NCI-H2081 (cell line): ENCODE results near the gene PRDM15.

Experiments used
- DNase-seq, 2 experiments: peaks; one replicate each; lab custom pipeline; 2025; lab: John Stamatoyannopoulos, UW

Gene PRDM15

GRCh38 chr21:41879190-41879998, at the start of gene PRDM15:
Gene PRDM15, minus strand, starts transcription at chr21:41879344. Its CDS starts 18,981 bp downstream, at chr21:41860363.
- DNase-seq, result peak; percentile 76 to 77

- no peak for DNase-seq
Observed at GRCh38 chr21:41928621-41929220, 49.6 kb upstream of the PRDM15 start.

- no peak for DNase-seq
Observed at GRCh38 chr21:41927727-41928409, 48.7 kb upstream of the PRDM15 start.

- DNase-seq, result no peak
Observed at GRCh38 chr21:41926807-41927171, 47.6 kb upstream of the PRDM15 start.

- DNase-seq, result no peak
Observed at GRCh38 chr21:41926117-41926806, 47.1 kb upstream of the PRDM15 start.

- DNase-seq, result no peak
Observed at GRCh38 chr21:41925767-41926116, 46.6 kb upstream of the PRDM15 start.

- no peak for DNase-seq
Observed at GRCh38 chr21:41924368-41924754, 45.2 kb upstream of the PRDM15 start.

GRCh38 chr21:41923631-41924367, 44.7 kb upstream of the PRDM15 start:
- DNase-seq, result no peak

GRCh38 chr21:41923186-41923585, 44.0 kb upstream of the PRDM15 start:
- no peak for DNase-seq

- no peak for DNase-seq
Observed at GRCh38 chr21:41921021-41921420, 41.9 kb upstream of the PRDM15 start.

- DNase-seq, result no peak
Observed at GRCh38 chr21:41920476-41920875, 41.3 kb upstream of the PRDM15 start.

GRCh38 chr21:41919666-41920398, 40.7 kb upstream of the PRDM15 start:
- no peak for DNase-seq

- DNase-seq, result no peak
Observed at GRCh38 chr21:41918561-41919358, 39.6 kb upstream of the PRDM15 start.

- DNase-seq, result no peak
Observed at GRCh38 chr21:41917531-41917930, 38.4 kb upstream of the PRDM15 start.

GRCh38 chr21:41916888-41917433, 37.8 kb upstream of the PRDM15 start:
- no peak for DNase-seq

- DNase-seq, result no peak
Observed at GRCh38 chr21:41914965-41915364, 35.8 kb upstream of the PRDM15 start.

GRCh38 chr21:41914358-41914757, 35.2 kb upstream of the PRDM15 start:
- no peak for DNase-seq

GRCh38 chr21:41913230-41913629, 34.1 kb upstream of the PRDM15 start:
- no peak for DNase-seq

GRCh38 chr21:41908829-41909228, 29.7 kb upstream of the PRDM15 start:
- DNase-seq, result no peak
